Sigmoid colon (tissue), 7 donors: ENCODE measurements around the gene APLP2. TPM values are rescaled to one million over a fixed set of nuclear protein-coding genes. Genes with fewer than 3 reads are reported as not detected.
"Not testable (repeated sequence)": the region's sequence is repeated elsewhere in the genome, so short reads cannot be mapped to it uniquely, and the experiment has no call there.

Experiments
- DNase-seq: peaks from one replicate; pipeline ENCODE4 v3.0.0-alpha.2; 2019
- H3K27ac ChIP-seq, 4 donors: fragments of 200-600 bp; sonication (generic); one replicate each; pipeline ENCODE4 v1.5.1; 2016 to 2019; ENCODE audit warnings: mild to moderate bottlenecking in 1 of 4
- H3K27me3 ChIP-seq, 3 donors: fragments of 200-600 bp; sonication (generic); one replicate each; pipeline ENCODE4 v1.5.1; 2019; ENCODE audit warnings: mild to moderate bottlenecking in 1 of 3
- H3K36me3 ChIP-seq, 4 donors: fragments of 200-600 bp; sonication (generic); one replicate each; pipeline ENCODE4 v1.5.1; 2016 to 2019
- H3K4me1 ChIP-seq, 4 donors: fragments of 200-600 bp; sonication (generic); one replicate each; pipeline ENCODE4 v1.5.1; 2017 to 2019
- H3K4me3 ChIP-seq, 4 donors: fragments of 200-600 bp; sonication (generic); one replicate each; pipeline ENCODE4 v1.5.1; 2017 to 2019; ENCODE audit warnings: mild to moderate bottlenecking in 2 of 4, moderate library complexity in 1 of 4
- H3K9me3 ChIP-seq, 4 donors: fragments of 200-600 bp in 3 of 4; sonication (generic) in 3 of 4; one replicate each; pipeline versions ENCODE4 v1.5.1 to v1.6.1; 2013 to 2019
- EP300 ChIP-seq, 4 donors: sonication (generic); formaldehyde crosslinking; IDR thresholded peaks; one replicate each; pipeline ENCODE4 v1.6.1; 2017; ENCODE audit warnings: antibody characterized with exemption in 4 of 4
- POLR2A ChIP-seq, 2 donors: fragments of 450-650 bp; IDR thresholded peaks; one replicate each; pipeline ENCODE4 v1.6.1; 2016; ENCODE audit warnings: antibody characterized with exemption in 2 of 2, mild to moderate bottlenecking in 2 of 2, moderate library complexity in 2 of 2
- POLR2AphosphoS5 ChIP-seq, 4 donors: sonication (generic); formaldehyde crosslinking; IDR thresholded peaks; one replicate each; pipeline ENCODE4 v1.6.1; 2017; ENCODE audit warnings: antibody characterized with exemption in 4 of 4
- WGBS, 2 donors: extraction: QIAGEN DNeasy Blood & Tissue Kit; methylation state at CpG; one replicate each; pipeline ENCODE4 v1.1.7; 2013; 5-methylcytosine and 5-hydroxymethylcytosine counted together
- intact Hi-C: fragments of 100-400 bp; cut with DNase I; formaldehyde crosslinking; loops from one replicate; pipeline ENCODE4 v1.15.1; 2023
- polyA plus RNA-seq, 3 donors: library from polyadenylated mRNA; stranded (reverse); fragments of 200-250 nt; gene quantifications; one replicate each; pipeline ENCODE4 v1.2.3, GENCODE V29; 2013
- total RNA-seq, 4 donors: library from RNA; depleted of rRNA; stranded (reverse); fragments of >200 nt; gene quantifications; one replicate each; pipeline ENCODE4 v1.1.0, GENCODE V29; 2016
- TF ChIP-seq, protein P1 (sequence below), 4 experiments: fragments of 450-650 bp in 3 of 4; fragments of 200-600 bp in 1 of 4; IDR thresholded peaks; one replicate each; pipeline ENCODE4 v1.5.1; 2016 to 2019; ENCODE audit warnings: antibody characterized with exemption in 4 of 4, mild to moderate bottlenecking in 3 of 4, moderate library complexity in 2 of 4
- donor health status: healthy with polysubstance abuse.
- donor health status: Bipolar disorder and iron deficiency.
- donor health status: healthy.

APLP2 gene
- 100 to 1,000 TPM; 247 to 276 (median 256) TPM for total RNA-seq
- polyA plus RNA-seq: 100 to 1,000 TPM in 2 of 3 donors, 10 to 100 TPM in 1; 39.0 to 193 (median 106) TPM

DNA sequence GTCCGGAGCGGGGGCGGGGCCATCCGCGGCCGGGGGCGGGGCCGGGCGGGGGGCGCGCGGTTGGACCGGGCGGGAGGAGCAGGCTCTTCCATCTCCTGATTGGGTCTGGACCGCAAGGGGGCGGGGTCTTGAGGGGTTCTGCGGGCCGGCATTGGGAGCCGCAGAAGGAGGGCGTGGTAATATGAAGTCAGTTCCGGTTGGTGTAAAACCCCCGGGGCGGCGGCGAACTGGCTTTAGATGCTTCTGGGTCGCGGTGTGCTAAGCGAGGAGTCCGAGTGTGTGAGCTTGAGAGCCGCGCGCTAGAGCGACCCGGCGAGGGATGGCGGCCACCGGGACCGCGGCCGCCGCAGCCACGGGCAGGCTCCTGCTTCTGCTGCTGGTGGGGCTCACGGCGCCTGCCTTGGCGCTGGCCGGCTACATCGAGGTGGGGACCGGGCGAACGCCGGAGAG, at the start of gene APLP2:
TSS of gene APLP2 (plus strand) at position 236 of the 450 bp plus-strand sequence. CDS start at position 320, 84 bp downstream.
- peak; percentile 100 for DNase-seq
- 1% methylated on average over 51 of the region's 51 CpGs for WGBS, 2 donors
- Histone ChIP-seq H3K27ac (peak within 1 kb of the TSS; percentile 94 to 99 (median 97)), H3K36me3 (no peaks in the 10 kb centered on the region), H3K4me1 (peaks cover 0 to 27% (median 17%) of the 10 kb centered on the region in 4 donors), H3K27me3 (no peaks in the 10 kb centered on the region), H3K4me3 (peak within 1 kb of the TSS; percentile 78 to 96 (median 86)), H3K9me3 (no peaks in the 10 kb centered on the region)
- TF ChIP-seq EP300 (IDR thresholded peaks at IDR 0.05): no peak
- TF ChIP-seq POLR2AphosphoS5 (IDR thresholded peaks at IDR 0.05): peak; percentile 90 to 99 (median 98)
- TF ChIP-seq, protein P1, sequence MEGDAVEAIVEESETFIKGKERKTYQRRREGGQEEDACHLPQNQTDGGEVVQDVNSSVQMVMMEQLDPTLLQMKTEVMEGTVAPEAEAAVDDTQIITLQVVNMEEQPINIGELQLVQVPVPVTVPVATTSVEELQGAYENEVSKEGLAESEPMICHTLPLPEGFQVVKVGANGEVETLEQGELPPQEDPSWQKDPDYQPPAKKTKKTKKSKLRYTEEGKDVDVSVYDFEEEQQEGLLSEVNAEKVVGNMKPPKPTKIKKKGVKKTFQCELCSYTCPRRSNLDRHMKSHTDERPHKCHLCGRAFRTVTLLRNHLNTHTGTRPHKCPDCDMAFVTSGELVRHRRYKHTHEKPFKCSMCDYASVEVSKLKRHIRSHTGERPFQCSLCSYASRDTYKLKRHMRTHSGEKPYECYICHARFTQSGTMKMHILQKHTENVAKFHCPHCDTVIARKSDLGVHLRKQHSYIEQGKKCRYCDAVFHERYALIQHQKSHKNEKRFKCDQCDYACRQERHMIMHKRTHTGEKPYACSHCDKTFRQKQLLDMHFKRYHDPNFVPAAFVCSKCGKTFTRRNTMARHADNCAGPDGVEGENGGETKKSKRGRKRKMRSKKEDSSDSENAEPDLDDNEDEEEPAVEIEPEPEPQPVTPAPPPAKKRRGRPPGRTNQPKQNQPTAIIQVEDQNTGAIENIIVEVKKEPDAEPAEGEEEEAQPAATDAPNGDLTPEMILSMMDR (IDR thresholded peaks at IDR 0.05): no peak
- peak; percentile 71 to 83 for TF ChIP-seq POLR2A (IDR thresholded peaks at IDR 0.05)
- intact Hi-C loops: loop anchor here (1.0 to 10.0 kb wide), 4 partner anchors 63 to 335 kb away; no protein-coding TSS in a partner anchor

DNA sequence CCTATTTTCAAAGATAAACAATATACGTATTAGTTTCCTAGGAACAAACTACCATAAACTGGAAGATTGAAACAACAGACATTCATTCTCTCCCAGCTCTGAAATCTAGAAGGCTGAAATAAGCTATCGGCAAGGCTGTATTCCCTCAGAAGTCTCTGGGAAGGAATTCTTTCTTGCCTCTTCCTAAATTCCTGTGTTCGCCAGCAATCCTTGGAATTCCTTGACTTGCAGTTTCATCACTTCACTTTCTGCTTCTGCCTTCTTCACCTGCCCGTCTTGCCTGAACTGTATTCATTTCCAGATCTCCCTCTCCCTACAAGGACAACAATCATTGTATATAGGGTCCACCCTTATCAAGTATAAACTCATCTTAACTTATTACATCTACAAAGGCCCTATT, 49.4 kb upstream of the APLP2 start:
- DNase-seq: no peak
- TF ChIP-seq POLR2A (IDR thresholded peaks at IDR 0.05): no peak
- TF ChIP-seq, protein P1 (IDR thresholded peaks at IDR 0.05): no peak
- Histone ChIP-seq H3K4me3 (no peak overlapping the region), H3K27me3 (no peaks in the 10 kb centered on the region), H3K9me3 (no peaks in the 10 kb centered on the region), H3K27ac (no peak overlapping the region), H3K36me3 (no peaks in the 10 kb centered on the region), H3K4me1 (no peaks in the 10 kb centered on the region)
- intact Hi-C loops: no loop called here
- WGBS, 2 donors: 86 to 90% methylated on average over 4 of the region's 4 CpGs

DNA sequence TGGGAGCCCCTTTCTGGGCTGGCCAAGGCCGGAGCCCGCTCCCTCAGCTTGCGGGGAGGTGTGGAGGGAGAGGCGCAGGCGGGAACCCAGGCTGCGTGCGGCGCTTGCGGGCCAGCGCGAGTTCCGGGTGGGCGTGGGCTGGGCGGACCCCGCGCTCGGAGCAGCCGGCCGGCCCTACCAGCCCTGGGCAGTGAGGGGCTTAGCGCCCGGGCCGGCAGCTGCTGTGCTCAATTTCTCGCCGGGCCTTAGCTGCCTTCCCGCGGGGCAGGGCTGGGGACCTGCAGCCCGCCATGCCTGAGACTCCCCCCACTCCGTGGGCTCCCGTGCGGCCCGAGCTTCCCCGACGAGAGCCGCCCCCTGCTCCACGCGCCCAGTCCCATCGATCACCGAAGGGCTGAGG, 48.1 kb upstream of the APLP2 start:
- H3K4me3 ChIP-seq, H3K27me3 ChIP-seq, H3K36me3 ChIP-seq, H3K4me1 ChIP-seq, intact Hi-C loops, H3K27ac ChIP-seq, H3K9me3 ChIP-seq, DNase-seq: not testable (repeated sequence)
- WGBS, 2 donors: 97 to 98% methylated on average over 38 of the region's 38 CpGs

DNA sequence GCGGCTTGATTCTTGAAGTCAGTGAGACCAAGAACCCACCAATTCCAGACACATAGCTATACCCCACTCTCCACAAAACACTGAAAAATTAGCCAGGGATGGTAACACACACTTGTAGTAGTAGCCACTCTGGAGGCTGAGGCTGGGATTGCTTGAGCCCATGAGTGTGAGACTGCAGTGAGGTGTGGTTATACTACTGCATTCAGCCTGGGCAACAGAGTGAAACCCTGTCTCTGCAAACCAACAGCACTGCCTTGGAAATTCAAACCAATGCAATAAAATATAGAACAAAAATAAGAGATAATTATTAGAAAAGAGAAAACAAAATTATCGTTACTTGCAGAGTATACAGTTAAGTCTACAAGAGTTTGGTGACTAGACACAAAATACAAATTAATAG, 46.9 kb upstream of the APLP2 start:
- Histone ChIP-seq H3K4me1 (no peaks in the 10 kb centered on the region), H3K27ac (no peak overlapping the region), H3K9me3 (no peaks in the 10 kb centered on the region), H3K36me3 (no peaks in the 10 kb centered on the region), H3K4me3 (no peak overlapping the region), H3K27me3 (no peaks in the 10 kb centered on the region)
- no peak for DNase-seq
- TF ChIP-seq EP300 (IDR thresholded peaks at IDR 0.05): no peak
- TF ChIP-seq, protein P1 (IDR thresholded peaks at IDR 0.05): no peak
- TF ChIP-seq POLR2AphosphoS5 (IDR thresholded peaks at IDR 0.05): no peak
- no peak for TF ChIP-seq POLR2A (IDR thresholded peaks at IDR 0.05)
- WGBS, 2 donors: 94 to 99% methylated on average over 2 of the region's 2 CpGs
- intact Hi-C loops: no loop called here

DNA sequence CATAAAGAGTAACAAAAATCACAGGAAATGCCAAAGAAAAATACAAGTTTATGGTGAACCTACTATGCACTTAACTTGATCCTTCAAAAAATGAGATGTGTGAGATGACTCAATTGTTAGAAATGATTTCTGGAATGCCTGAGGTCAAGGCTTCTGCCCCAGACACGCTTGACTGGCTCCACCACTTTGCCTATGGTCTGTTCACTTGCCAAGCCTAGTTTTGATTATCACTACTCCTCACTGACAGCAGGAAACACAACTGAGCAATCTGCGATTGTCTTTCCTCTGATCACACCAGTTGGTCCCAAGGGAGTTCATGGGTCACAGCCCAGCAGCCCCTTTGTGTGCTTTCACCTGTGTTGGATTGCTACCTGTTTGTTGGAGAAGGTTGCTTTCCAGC, 46.5 kb upstream of the APLP2 start:
- Histone ChIP-seq H3K4me1 (no peaks in the 10 kb centered on the region), H3K36me3 (no peaks in the 10 kb centered on the region), H3K9me3 (no peaks in the 10 kb centered on the region), H3K27me3 (no peaks in the 10 kb centered on the region), H3K4me3 (no peak overlapping the region), H3K27ac (no peak overlapping the region)
- no peak for TF ChIP-seq EP300 (IDR thresholded peaks at IDR 0.05)
- no peak for TF ChIP-seq POLR2A (IDR thresholded peaks at IDR 0.05)
- TF ChIP-seq POLR2AphosphoS5 (IDR thresholded peaks at IDR 0.05): no peak
- TF ChIP-seq, protein P1 (IDR thresholded peaks at IDR 0.05): no peak
- 43 to 65% methylated on average over 2 of the region's 2 CpGs for WGBS, 2 donors
- intact Hi-C loops: no loop called here
- DNase-seq: no peak
